H1 (cell line): ENCODE results near the gene MGST1.

Experiments
- CHD2 ChIP-seq: IDR thresholded peaks from 2 replicates; pipeline ENCODE4 v1.6.1; 2012; ENCODE audit warnings: low read length, improper control_type of control experiment
- CTCF ChIP-seq, 3 experiments: IDR thresholded peaks; 1 replicate in 2 of 3; 2 replicates in 1 of 3; pipeline versions ENCODE4 v1.5.1 to v1.6.1; 2011; ENCODE audit warnings: low read length in 3 of 3, mild to moderate bottlenecking in 3 of 3, inconsistent platforms in 2 of 3, low read depth in 1 of 3, moderate library complexity in 1 of 3; ENCODE audit not compliant: insufficient read depth in 1 of 3; ENCODE audit errors: control extremely low read depth in 1 of 3
- EZH2 ChIP-seq: fragments of 200-600 bp; sonication (generic); IDR thresholded peaks from 2 replicates; pipeline ENCODE4 v1.7.1; 2012; ENCODE audit warnings: low read depth, mild to moderate bottlenecking, moderate library complexity, low read length, inconsistent platforms; ENCODE audit not compliant: severe bottlenecking
- GABPA ChIP-seq: IDR thresholded peaks from 2 replicates; pipeline ENCODE4 v1.6.1; 2011; ENCODE audit warnings: mild to moderate bottlenecking, low read length, moderate library complexity, borderline replicate concordance; ENCODE audit not compliant: insufficient read depth
- KDM1A ChIP-seq: fragments of 200-600, 300-600 bp; sonication (generic); IDR thresholded peaks from 2 replicates; pipeline ENCODE4 v1.7.1; 2016; ENCODE audit warnings: mild to moderate bottlenecking, low read length, borderline replicate concordance
- NRF1 ChIP-seq: IDR thresholded peaks from 2 replicates; pipeline ENCODE4 v1.6.1; 2011; ENCODE audit warnings: mild to moderate bottlenecking, low read depth, low read length, improper control_type of control experiment
- POLR2A ChIP-seq, 2 experiments: IDR thresholded peaks; 1 replicate in 1 of 2; 2 replicates in 1 of 2; pipeline ENCODE4 v1.6.1; 2011; ENCODE audit warnings: low read depth in 2 of 2, low read length in 2 of 2, mild to moderate bottlenecking in 2 of 2; ENCODE audit errors: control extremely low read depth in 1 of 2
- POLR2AphosphoS5 ChIP-seq: IDR thresholded peaks from 2 replicates; pipeline ENCODE4 v1.6.1; 2011; ENCODE audit warnings: low read depth, low read length
- TAF1 ChIP-seq: IDR thresholded peaks from 2 replicates; pipeline ENCODE4 v1.6.1; 2011; ENCODE audit warnings: mild to moderate bottlenecking, low read depth, low read length
- TEAD4 ChIP-seq: IDR thresholded peaks from 2 replicates; pipeline ENCODE4 v1.6.1; 2012; ENCODE audit warnings: low read depth, low read length, inconsistent platforms, mixed read lengths
- YY1 ChIP-seq: IDR thresholded peaks from 2 replicates; pipeline ENCODE4 v1.6.1; 2011; ENCODE audit warnings: low read depth, mild to moderate bottlenecking, low read length

GRCh38 chr12:16348435-16349130 is 1.1 kb downstream of the MGST1 start:
- TF ChIP-seq GABPA (no peak), POLR2A (IDR thresholded peaks at IDR 0.05; ENCODE audit: control extremely low read depth in 1 of 2, low read depth in 2 of 2, low read length in 2 of 2) (no peak), CHD2 (no peak), CTCF (IDR thresholded peaks at IDR 0.05; ENCODE audit: control extremely low read depth in 1 of 3, insufficient read depth in 1 of 3, low read depth in 1 of 3, low read length in 3 of 3) (no peak), TAF1 (no peak), YY1 (no peak), NRF1 (no peak), EZH2 (no peak), TEAD4 (no peak), POLR2AphosphoS5 (no peak), KDM1A (no peak)
